Neural cell (in vitro differentiated cells): Measurements from ENCODE around the gene DESI2. TPM values are rescaled to one million over a fixed set of nuclear protein-coding genes. Genes with fewer than 3 reads are reported as not detected.

Source experiments
- H2AFZ ChIP-seq: fragments of 200-600, 300-800 bp; sonication (generic), shearing (Covaris generic); 2 replicates; pipeline ENCODE4 v1.6.0; 2014; ENCODE audit warnings: low read depth, mild to moderate bottlenecking, antibody characterized with exemption, low read length, moderate library complexity
- H3F3A ChIP-seq: fragments of 200-600 bp; shearing (Covaris generic); 2 replicates; pipeline ENCODE4 v1.6.1; 2016; ENCODE audit warnings: mild to moderate bottlenecking, moderate library complexity, mixed read lengths, antibody characterized with exemption, low read length; ENCODE audit not compliant: insufficient read depth, poor library complexity, severe bottlenecking
- H3K27ac ChIP-seq: fragments of 200-600, 300-800 bp; sonication (generic), shearing (Covaris generic); 2 replicates; pipeline ENCODE4 v1.5.1; 2014; ENCODE audit warnings: mild to moderate bottlenecking, low read length, moderate library complexity
- H3K27me3 ChIP-seq: fragments of 300-800, 200-600 bp; sonication (generic), shearing (Covaris generic); 2 replicates; pipeline ENCODE4 v1.6.0; 2014; ENCODE audit warnings: mild to moderate bottlenecking, low read depth, low read length, moderate library complexity; ENCODE audit not compliant: insufficient read depth
- H3K36me3 ChIP-seq: fragments of 300-800, 200-600 bp; sonication (generic), shearing (Covaris generic); 2 replicates; pipeline ENCODE4 v1.5.1; 2014; ENCODE audit warnings: mild to moderate bottlenecking, antibody characterized with exemption, low read length, moderate library complexity; ENCODE audit not compliant: insufficient read depth
- H3K4me2 ChIP-seq: fragments of 300-800, 200-600 bp; sonication (generic), shearing (Covaris generic); 2 replicates; pipeline ENCODE4 v1.6.0; 2014; ENCODE audit warnings: mild to moderate bottlenecking, low read length
- H3K4me3 ChIP-seq: fragments of 300-800, 200-600 bp; sonication (generic), shearing (Covaris generic); 2 replicates; pipeline ENCODE4 v1.5.1; 2014; ENCODE audit warnings: mild to moderate bottlenecking, low read length, moderate library complexity
- H3K79me2 ChIP-seq: fragments of 200-600 bp; shearing (Covaris generic); replicated peaks from 2 replicates; pipeline ENCODE4 v1.6.0; 2014; ENCODE audit warnings: mild to moderate bottlenecking, low read length, moderate library complexity; ENCODE audit not compliant: insufficient read depth
- H3K9ac ChIP-seq: fragments of 300-800, 200-600 bp; sonication (generic), shearing (Covaris generic); 2 replicates; pipeline ENCODE4 v1.6.1; 2016; ENCODE audit warnings: mild to moderate bottlenecking, low read length, mixed read lengths
- H3K9me2 ChIP-seq: fragments of 200-600 bp; shearing (Covaris generic); 2 replicates; pipeline ENCODE4 v1.6.1; 2016; ENCODE audit warnings: mild to moderate bottlenecking, low read length, mixed read lengths; ENCODE audit not compliant: insufficient read depth
- H3K9me3 ChIP-seq: fragments of 200-600, 300-800 bp; sonication (generic), shearing (Covaris generic); 2 replicates; pipeline ENCODE4 v1.6.1; 2016; ENCODE audit warnings: mild to moderate bottlenecking, mixed run types, low read length, moderate library complexity, mixed read lengths
- H4K20me1 ChIP-seq: fragments of 200-600 bp; shearing (Covaris generic); 2 replicates; pipeline ENCODE4 v1.6.1; 2016; ENCODE audit warnings: mild to moderate bottlenecking, mixed run types; ENCODE audit not compliant: insufficient read depth
- CTCF ChIP-seq: fragments of 450-650 bp; IDR thresholded peaks from 2 replicates; pipeline ENCODE4 v1.5.1; 2014; ENCODE audit warnings: antibody characterized with exemption, mild to moderate bottlenecking, moderate library complexity; ENCODE audit not compliant: poor library complexity, severe bottlenecking
- EP300 ChIP-seq: fragments of 450-650 bp; conservative IDR thresholded peaks from 2 replicates; pipeline ENCODE4 v1.6.1; 2014; ENCODE audit warnings: antibody characterized with exemption, mild to moderate bottlenecking, moderate library complexity; ENCODE audit not compliant: poor library complexity, severe bottlenecking
- EZH2 ChIP-seq: fragments of 200-600, 300-800 bp; shearing (Covaris generic), sonication (generic); IDR thresholded peaks from 2 replicates; pipeline ENCODE4 v1.6.1; 2014; ENCODE audit warnings: antibody characterized with exemption, low read length, borderline replicate concordance, mild to moderate bottlenecking; ENCODE audit not compliant: insufficient read depth, poor library complexity, severe bottlenecking
- MXI1 ChIP-seq: fragments of 450-650 bp; conservative IDR thresholded peaks from 2 replicates; pipeline ENCODE4 v1.6.1; 2014; ENCODE audit warnings: antibody characterized with exemption, mild to moderate bottlenecking; ENCODE audit not compliant: poor library complexity, severe bottlenecking
- POLR2AphosphoS5 ChIP-seq: IDR thresholded peaks from 2 replicates; pipeline ENCODE4 v1.6.1; 2012
- RAD21 ChIP-seq: fragments of 450-650 bp; conservative IDR thresholded peaks from 2 replicates; pipeline ENCODE4 v1.6.1; 2014; ENCODE audit warnings: antibody characterized with exemption, mild to moderate bottlenecking, moderate library complexity
- SMC3 ChIP-seq: fragments of 450-650 bp; conservative IDR thresholded peaks from 2 replicates; pipeline ENCODE4 v1.6.1; 2014; ENCODE audit warnings: antibody characterized with exemption, mild to moderate bottlenecking, moderate library complexity; ENCODE audit not compliant: poor library complexity
- TAF1 ChIP-seq: IDR thresholded peaks from 2 replicates; pipeline ENCODE4 v1.6.1; 2012; ENCODE audit warnings: low read depth
- polyA plus RNA-seq: library from polyadenylated mRNA; depleted of rRNA; stranded (reverse); fragments of >200 nt; gene quantifications from 2 replicates; pipeline ENCODE4 v1.2.3, GENCODE V29; 2014
- TF ChIP-seq, protein P1 (sequence below): IDR thresholded peaks from 2 replicates; pipeline ENCODE4 v1.6.1; 2012; ENCODE audit warnings: borderline replicate concordance

The DESI2 gene
- polyA plus RNA-seq, 1 donor from 2014 or later, result 30.8 TPM

GRCh38 chr1:244645890-244646289, 7.0 kb upstream of the DESI2 start:
- TF ChIP-seq RAD21 (no peak), EZH2 (no peak), SMC3 (no peak), TAF1 (no peak)
- H3K4me2 ChIP-seq, result no peak overlapping the region
- H3K9ac ChIP-seq, result no peak overlapping the region
- H3K9me2 ChIP-seq, result no peaks in the 10 kb centered on the region
- no peaks in the 10 kb centered on the region for H3F3A ChIP-seq
- H3K27ac ChIP-seq, result no peak overlapping the region
- no peaks in the 10 kb centered on the region for H3K27me3 ChIP-seq
- H2AFZ ChIP-seq, result no peak overlapping the region
- H3K36me3 ChIP-seq, result no peaks in the 10 kb centered on the region
- H4K20me1 ChIP-seq, result no peaks in the 10 kb centered on the region
- no peaks in the 10 kb centered on the region for H3K9me3 ChIP-seq
- no peak overlapping the region for H3K4me3 ChIP-seq
- no peaks in the 10 kb centered on the region for H3K79me2 ChIP-seq

DNA sequence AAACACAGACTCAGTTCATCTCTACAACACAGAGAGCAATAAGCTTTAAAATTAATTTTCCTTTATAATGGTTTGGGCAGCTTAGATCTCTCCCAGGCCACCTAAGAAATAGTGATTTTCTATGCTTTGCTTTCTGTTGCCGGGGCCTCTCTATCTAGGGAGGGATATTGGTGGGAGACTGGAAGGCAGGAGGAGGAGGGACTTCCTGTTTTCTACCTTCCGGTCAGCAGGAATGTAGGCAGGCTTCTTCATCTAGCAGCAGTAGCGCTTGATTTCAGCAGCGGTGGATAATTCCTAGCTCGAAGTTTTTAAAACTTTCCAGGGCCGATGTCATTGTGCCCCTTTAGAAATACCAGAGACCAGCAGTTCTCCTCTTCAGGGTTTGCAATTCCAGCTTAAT, 5.1 kb upstream of the DESI2 start:
- Histone ChIP-seq H3K4me2 (no peak overlapping the region), H3F3A (no peaks in the 10 kb centered on the region), H3K27me3 (no peaks in the 10 kb centered on the region), H4K20me1 (no peaks in the 10 kb centered on the region), H3K36me3 (no peaks in the 10 kb centered on the region), H3K79me2 (no peaks in the 10 kb centered on the region), H3K4me3 (no peak overlapping the region), H3K27ac (no peak overlapping the region), H3K9me2 (no peaks in the 10 kb centered on the region), H3K9ac (no peak overlapping the region), H2AFZ (no peak overlapping the region), H3K9me3 (no peaks in the 10 kb centered on the region)
- no peak for TF ChIP-seq MXI1
- TF ChIP-seq SMC3, result no peak
- no peak for TF ChIP-seq POLR2AphosphoS5
- TF ChIP-seq RAD21, result no peak
- TF ChIP-seq, protein P1, sequence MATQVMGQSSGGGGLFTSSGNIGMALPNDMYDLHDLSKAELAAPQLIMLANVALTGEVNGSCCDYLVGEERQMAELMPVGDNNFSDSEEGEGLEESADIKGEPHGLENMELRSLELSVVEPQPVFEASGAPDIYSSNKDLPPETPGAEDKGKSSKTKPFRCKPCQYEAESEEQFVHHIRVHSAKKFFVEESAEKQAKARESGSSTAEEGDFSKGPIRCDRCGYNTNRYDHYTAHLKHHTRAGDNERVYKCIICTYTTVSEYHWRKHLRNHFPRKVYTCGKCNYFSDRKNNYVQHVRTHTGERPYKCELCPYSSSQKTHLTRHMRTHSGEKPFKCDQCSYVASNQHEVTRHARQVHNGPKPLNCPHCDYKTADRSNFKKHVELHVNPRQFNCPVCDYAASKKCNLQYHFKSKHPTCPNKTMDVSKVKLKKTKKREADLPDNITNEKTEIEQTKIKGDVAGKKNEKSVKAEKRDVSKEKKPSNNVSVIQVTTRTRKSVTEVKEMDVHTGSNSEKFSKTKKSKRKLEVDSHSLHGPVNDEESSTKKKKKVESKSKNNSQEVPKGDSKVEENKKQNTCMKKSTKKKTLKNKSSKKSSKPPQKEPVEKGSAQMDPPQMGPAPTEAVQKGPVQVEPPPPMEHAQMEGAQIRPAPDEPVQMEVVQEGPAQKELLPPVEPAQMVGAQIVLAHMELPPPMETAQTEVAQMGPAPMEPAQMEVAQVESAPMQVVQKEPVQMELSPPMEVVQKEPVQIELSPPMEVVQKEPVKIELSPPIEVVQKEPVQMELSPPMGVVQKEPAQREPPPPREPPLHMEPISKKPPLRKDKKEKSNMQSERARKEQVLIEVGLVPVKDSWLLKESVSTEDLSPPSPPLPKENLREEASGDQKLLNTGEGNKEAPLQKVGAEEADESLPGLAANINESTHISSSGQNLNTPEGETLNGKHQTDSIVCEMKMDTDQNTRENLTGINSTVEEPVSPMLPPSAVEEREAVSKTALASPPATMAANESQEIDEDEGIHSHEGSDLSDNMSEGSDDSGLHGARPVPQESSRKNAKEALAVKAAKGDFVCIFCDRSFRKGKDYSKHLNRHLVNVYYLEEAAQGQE, result no peak
- no peak for TF ChIP-seq TAF1
- TF ChIP-seq EP300, result no peak
- TF ChIP-seq EZH2, result no peak
- no peak for TF ChIP-seq CTCF
